Stimulated activated CD8-positive, alpha-beta memory T cell treated with anti-CD3 and anti-CD28 coated beads, Interleukin-12 subunit alpha, Interleukin-12 subunit beta, amount 100 ng/mL, for 4 hours (primary cell): Measurements from ENCODE around the gene BMP2K.
"Not testable (repeated sequence)": the region's sequence is repeated elsewhere in the genome, so short reads cannot be mapped to it uniquely, and the experiment has no call there.

Experiments used
- DNase-seq: peaks from one replicate; pipeline ENCODE4 v3.0.0-alpha.2; 2020; ENCODE audit warnings: low read depth

The BMP2K gene

GRCh38 chr4:78795594-78796416, 19.7 kb downstream of the BMP2K start:
- DNase-seq, result not testable (repeated sequence)

GRCh38 chr4:78796526-78796925, 20.4 kb downstream of the BMP2K start:
- DNase-seq, result no peak

GRCh38 chr4:78797777-78798284, 21.7 kb downstream of the BMP2K start:
- no peak for DNase-seq

- DNase-seq, result no peak
Observed at GRCh38 chr4:78799551-78800495, 23.7 kb downstream of the BMP2K start.

- DNase-seq, result no peak
Observed at GRCh38 chr4:78800965-78801364, 24.8 kb downstream of the BMP2K start.

- DNase-seq, result no peak
Observed at GRCh38 chr4:78803983-78804382, 27.8 kb downstream of the BMP2K start.

- DNase-seq, result no peak
Observed at GRCh38 chr4:78806943-78807460, 30.9 kb downstream of the BMP2K start.

GRCh38 chr4:78809295-78809694, 33.1 kb downstream of the BMP2K start:
- DNase-seq, result no peak

GRCh38 chr4:78809928-78810835, 34.0 kb downstream of the BMP2K start:
- DNase-seq, result no peak

- no peak for DNase-seq
Observed at GRCh38 chr4:78811034-78811433, 34.9 kb downstream of the BMP2K start.

- DNase-seq, result no peak
Observed at GRCh38 chr4:78818530-78819079, 42.5 kb downstream of the BMP2K start.

- no peak for DNase-seq
Observed at GRCh38 chr4:78824001-78824400, 47.9 kb downstream of the BMP2K start.

- no peak for DNase-seq
Observed at GRCh38 chr4:78827191-78827590, 51.0 kb downstream of the BMP2K start.

- DNase-seq, result no peak
Observed at GRCh38 chr4:78829296-78829695, 53.1 kb downstream of the BMP2K start.

- not testable (repeated sequence) for DNase-seq
Observed at GRCh38 chr4:78839676-78840075, 63.5 kb downstream of the BMP2K start.

GRCh38 chr4:78840286-78840685, 64.1 kb downstream of the BMP2K start:
- not testable (repeated sequence) for DNase-seq

- DNase-seq, result no peak
Observed at GRCh38 chr4:78845472-78845871, 69.3 kb downstream of the BMP2K start.

GRCh38 chr4:78846258-78846657, 70.1 kb downstream of the BMP2K start:
- DNase-seq, result no peak

- no peak for DNase-seq
Observed at GRCh38 chr4:78862314-78862737, 86.2 kb downstream of the BMP2K start.

GRCh38 chr4:78863254-78863869, 87.2 kb downstream of the BMP2K start:
- no peak for DNase-seq

- no peak for DNase-seq
Observed at GRCh38 chr4:78863991-78864390, 87.8 kb downstream of the BMP2K start.
